ENCODE measurements around the gene ZBTB49.
A peak's percentile ranks its signal among the peaks of the same experiment; 100 is the strongest.

ZBTB49 gene

DNA sequence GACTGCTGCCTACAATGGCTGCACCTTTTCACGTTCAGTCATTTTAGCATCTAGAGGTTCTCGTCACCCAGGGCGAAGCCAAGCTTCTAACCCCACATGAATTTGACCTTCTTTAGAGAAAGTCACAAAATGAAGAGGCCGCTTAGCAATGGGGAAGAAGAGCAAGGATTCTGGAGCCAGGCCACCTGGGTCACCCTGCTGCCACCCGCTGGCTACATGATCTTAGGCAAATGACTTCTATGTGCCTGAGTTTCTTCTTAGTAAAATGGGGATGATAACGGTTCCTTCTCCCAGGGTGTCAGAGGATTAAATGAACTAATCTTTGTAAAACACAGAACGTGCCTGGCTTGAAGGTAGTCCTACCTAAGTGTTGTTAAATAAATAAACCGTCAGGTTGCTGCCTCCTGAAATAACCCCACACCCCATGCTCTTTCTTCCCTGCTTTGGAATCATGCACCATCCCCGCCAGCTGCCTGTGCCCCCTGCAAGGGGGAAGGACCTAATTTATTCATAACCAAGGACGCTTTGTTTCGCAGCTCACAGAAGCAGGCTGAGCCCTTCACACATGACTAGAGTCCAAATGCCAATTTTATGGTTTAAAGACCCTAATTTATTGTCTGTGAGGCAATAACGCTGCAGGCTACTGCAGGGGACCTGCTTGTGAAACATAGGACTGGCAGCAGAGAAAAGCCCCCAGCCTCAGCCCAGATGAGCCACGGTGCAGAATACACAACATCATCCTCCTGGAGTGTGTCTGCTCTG lies 68.2 kb downstream of the ZBTB49 start:
- DNase-seq = peak; percentile 63

DNA sequence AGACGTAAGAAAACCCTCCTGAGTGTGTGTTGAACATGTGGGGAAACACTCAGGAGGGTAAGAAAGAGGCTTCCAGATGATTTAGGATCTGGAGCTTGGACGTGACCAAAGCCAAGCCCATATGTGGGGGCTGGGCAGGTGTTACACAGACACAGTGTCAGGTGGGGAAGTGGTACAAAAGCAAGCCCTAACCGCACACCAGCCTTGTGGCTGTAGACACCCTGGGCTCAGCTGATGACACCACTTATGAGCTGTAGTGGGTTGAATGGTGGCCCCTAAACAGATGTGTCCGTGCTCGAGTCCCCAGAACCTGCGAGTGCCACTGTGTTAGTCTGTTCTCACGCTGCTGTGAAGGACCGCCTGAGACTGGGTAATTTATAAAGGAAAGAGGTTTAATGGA lies 71.8 kb downstream of the ZBTB49 start:
- DNase-seq = no peak

DNA sequence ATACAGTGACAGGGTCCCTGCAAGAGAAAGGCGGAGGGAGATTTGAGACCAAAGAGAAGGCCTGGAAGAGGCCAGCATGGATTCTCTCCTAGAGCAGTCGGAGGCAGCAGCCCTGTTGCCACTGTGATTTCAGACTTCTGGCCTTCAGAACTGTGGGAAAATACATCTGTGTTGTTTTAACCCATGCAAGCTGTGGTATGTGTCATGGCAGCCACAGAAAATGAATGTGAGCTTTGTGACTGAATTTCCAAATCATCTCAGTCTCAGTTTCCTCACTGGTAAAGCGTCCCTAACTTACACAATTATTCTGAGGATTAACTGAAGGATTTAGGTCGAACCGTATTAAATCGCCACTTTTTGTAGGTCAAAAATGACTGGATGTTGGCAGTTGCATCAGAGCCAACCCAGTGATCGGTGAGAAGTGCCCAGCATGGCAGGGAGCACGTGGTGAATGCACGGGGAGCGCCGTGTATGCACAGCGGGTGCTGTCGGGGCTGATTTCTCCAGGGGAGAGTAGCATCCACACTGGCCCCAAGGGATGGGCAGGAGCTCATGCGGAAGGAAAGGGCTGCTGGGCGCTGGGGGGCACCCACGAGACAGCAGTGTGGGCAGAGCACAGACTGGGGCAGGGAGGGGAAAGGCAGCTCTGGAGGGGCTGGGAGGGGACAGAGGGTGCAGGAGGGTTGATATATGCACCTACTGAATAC lies 73.1 kb downstream of the ZBTB49 start:
- DNase-seq = peak; percentile 51

- no peak for DNase-seq
Measured at GRCh38 chr4:4364061-4364460, 74.0 kb downstream of the ZBTB49 start.

DNA sequence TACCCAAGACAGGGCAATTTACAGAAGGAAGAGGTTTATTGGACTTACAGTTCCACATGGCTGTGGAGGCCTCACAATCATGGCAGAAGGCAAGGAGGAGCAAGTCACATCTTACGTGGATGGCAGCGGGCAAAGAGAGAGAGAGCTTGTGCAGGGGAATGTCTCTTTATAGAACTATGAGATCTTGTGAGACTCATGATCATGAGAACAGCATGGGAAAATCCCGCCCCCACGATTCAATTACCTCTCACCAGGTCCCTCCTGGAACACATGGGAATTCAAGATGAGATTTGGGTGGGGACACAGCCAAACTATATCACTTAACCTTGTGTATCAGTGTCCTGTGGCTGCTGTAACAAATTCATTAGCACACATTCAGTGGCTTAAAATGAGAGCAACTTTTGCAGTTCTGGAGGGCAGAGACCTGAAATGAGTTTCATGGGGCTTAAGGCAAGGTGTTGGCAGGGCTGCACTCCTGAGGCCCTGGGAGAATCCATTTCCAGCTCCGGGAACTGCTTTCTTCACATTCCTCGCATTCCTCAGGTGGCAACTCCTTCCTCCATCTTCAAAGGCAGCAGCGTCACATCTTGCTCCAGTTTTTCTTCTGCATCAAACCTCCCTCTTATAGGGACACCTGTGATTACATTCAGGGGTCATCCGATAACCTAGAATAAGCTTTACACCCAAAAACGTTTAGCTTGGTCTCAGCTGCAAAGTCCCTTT lies 74.6 kb downstream of the ZBTB49 start:
- no peak for DNase-seq

DNA sequence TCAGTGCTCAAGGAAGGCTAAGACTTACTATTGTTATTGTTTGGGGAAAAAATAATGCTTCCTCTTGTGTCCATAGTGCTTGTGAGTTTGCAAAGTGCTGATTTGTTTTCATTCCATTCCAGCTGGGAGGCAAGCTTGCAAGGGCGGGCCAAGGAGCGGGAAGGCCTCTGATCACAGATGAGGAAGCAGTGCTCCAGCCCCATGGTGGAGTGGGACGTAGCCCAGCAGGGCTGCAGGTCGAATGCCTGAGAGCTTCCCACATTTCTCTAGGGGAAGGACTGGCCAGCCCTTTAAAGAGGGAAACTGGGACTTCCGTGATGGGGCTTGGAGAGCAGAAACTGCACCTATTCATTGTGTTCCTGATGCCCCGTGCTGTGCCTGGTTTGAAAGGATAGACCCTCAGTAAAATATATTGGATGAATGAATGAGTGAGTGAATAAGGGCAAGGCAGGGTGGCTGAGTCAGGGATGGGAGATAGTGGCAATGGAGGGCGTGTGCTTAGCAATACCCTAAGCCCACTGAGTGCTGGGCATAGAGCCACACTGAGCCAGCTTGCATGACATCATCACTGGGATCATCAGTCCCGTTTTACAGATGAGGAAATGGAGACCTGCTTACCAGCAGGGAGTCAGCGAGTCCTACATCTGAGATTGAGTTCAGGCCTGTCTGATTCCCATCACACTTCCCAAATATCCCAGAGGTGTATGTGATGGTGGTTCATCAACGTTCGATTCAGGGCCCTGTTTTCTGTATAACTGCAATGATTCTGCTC lies 78.9 kb downstream of the ZBTB49 start:
- DNase-seq = no peak
